Activated effector memory CD4-positive, alpha-beta T cell treated with Interleukin-2 at 50 U/mL for 16 hours (primary cell): ENCODE results near the gene ZBTB46.
"Not testable (repeated sequence)": the region's sequence is repeated elsewhere in the genome, so short reads cannot be mapped to it uniquely, and the experiment has no call there.

Source experiments
- DNase-seq: peaks from one replicate; pipeline ENCODE4 v3.0.0-alpha.2; 2020

The ZBTB46 gene

DNA sequence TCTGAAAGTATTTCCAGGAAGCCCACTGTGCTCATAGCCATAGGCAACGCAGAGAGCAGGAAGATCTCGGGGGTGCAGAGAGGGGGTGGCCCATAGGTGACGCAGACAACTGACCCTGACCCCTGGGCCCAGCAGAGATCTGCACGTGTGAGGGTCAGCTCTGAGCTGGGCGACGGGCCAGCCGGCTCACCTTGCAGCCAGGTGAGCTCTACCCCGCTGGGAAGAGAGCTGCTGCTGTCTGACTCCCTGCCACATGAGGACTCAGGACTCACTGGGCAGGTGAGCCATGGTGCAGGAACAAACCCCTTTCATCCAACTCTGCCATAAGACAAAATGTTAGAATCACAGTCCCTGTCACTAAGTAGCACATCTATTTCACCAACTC, 19.6 kb downstream of the ZBTB46 start:
- no peak for DNase-seq

DNA sequence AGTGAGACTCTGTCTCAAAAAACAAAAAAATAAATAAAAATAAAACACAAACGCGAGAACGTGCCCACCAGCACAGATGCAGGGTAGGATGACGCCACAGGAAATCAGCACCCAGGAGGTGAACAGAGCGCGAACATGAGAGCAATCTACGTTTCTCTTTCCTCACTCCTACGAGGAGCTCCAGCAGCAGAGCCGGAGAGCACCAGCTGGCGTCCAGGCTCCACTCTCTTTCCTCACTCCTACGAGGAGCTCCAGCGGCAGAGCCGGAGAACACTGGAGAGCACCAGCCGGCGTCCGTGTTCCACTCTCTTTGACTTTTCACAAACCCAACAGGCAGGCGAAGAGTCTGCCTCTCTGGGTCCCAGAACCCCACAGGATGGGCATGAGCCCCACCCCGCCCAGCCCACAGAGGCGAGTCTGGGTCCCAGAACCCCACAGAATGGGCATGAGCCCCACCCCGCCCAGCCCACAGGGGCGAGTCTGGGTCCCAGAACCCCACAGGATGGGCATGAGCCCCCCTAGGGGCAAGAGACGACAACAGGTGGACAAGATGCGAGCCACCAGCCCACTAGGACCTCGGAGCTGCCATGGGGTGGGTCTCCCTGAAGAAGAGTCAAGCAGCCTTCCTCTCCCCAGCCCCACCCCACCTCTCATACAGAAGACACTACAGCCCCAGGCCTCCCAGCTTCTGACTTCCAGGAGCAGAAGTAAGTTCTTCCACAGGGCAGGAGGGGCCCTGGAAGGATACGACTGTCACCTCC, 20.2 kb downstream of the ZBTB46 start:
- no peak for DNase-seq

GRCh38 chr20:63809856-63810255, 21.2 kb downstream of the ZBTB46 start:
- DNase-seq = no peak

- no peak for DNase-seq
Measured at GRCh38 chr20:63808964-63809674, 21.9 kb downstream of the ZBTB46 start.

DNA sequence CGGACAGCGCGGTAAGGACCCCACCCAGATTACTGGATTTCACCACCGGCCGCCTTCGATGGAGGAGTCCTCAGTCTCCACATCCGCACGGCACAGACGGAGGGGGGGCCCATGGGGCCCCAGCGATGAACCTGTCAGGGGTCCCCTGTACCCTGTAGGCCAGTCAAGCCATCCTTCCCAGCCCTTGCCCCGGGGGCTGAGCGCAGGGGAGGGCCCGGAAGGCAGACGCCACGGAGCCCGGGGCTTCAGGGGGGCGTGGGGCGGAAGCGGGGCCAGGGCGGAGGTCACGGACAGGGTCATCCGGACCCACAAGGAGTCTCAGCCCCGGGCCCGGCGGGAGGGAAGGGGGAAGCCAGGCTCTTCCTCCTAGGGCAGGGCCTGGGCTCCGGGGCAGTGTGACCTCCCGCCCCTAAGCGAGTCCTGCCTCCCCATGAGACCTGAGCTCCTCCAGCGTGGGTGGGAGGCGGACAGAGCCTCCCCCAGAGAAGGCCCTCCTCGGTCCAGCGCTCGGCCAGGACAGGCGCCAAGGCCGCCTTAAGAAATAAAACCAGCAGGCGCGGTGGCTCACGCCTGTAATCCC, 22.8 kb downstream of the ZBTB46 start:
- no peak for DNase-seq

GRCh38 chr20:63807654-63808053, 23.4 kb downstream of the ZBTB46 start:
- no peak for DNase-seq

DNA sequence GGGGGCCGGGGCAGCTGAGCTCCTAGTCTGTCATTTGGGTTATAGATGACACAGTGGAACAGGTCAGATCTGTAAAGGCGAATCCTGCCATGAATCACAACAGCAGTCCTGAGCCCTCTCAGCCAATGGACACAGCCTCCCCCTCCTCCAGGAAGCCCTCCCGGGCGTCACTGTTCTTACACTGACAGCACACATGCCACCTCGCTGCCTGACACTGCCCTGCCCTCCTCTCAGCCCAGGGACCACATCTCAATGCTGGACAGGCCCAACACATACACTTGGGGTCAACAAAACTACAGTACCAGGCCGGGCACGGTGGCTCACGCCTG, 26.8 kb downstream of the ZBTB46 start:
- no peak for DNase-seq

GRCh38 chr20:63802469-63803240, 28.4 kb downstream of the ZBTB46 start:
- DNase-seq = no peak

DNA sequence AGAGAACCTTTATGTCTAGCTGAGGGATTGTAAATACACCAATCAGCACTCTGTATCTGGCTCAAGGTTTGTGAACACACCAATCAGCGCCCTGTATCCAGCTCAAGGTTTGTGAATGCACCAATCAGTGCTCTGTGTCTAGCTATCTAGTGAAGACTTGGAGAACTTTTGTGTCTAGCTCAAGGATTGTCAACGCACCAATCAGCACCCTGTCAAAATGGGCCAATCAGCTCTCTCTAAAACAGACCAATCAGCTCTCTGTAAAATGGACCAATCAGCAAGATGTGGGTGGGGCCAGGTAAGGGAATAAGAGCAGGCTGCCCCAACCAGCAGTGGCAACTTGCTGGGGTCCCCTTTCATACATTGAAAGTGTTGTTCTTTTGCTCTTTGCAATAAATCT, 29.9 kb downstream of the ZBTB46 start:
- DNase-seq = not testable (repeated sequence)

GRCh38 chr20:63800411-63800810, 30.7 kb downstream of the ZBTB46 start:
- DNase-seq = not testable (repeated sequence)

- not testable (repeated sequence) for DNase-seq
Measured at GRCh38 chr20:63799127-63799526, 31.9 kb downstream of the ZBTB46 start.

DNA sequence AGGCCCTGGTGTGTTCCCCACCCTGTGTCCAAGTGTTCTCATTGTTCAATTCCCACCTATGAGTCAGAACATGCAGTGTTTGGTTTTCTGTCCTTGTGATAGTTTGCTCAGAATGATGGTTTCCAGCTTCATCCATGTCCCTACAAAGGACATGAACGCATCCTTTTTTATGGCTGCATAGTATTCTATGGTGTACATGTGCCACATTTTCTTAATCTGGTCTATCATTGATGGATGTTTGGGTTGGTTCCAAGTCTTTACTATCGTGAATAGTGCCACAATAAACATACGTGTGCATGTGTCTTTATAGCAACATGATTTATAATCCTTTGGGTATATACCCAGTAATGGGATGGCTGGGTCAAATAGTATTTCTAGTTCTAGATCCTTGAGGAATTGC, 33.9 kb downstream of the ZBTB46 start:
- not testable (repeated sequence) for DNase-seq

DNA sequence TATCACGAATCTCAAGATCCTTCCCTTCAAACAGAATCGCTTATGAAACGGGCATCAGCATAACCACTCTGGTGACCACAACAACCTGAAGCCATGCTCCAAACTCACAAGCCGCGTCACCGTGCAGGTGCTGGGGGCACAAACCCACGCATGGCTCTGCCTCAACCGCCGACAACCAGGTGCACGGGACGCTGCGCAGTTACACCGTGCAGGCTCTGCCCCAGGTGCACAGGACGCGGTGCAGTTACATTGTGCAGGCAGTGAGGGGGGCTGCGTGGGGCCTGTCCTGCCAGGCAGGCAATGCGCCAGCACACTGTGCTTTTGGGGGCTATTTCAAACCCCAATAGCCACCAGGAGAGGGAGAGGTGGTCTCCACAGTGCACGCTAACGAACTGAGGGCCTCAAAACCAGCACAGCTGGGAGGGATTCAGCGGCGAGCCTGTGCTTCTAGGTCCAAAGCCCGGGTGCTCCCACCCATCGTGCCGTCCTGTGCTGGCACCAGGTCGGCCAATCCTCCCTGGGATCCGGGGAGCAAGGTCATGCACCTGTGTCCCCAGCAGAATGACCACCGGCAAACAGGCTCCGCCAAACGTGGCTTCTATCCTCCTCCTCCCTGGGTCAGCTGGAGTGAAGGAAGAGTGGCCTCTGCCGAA, 35.8 kb downstream of the ZBTB46 start:
- DNase-seq = no peak

DNA sequence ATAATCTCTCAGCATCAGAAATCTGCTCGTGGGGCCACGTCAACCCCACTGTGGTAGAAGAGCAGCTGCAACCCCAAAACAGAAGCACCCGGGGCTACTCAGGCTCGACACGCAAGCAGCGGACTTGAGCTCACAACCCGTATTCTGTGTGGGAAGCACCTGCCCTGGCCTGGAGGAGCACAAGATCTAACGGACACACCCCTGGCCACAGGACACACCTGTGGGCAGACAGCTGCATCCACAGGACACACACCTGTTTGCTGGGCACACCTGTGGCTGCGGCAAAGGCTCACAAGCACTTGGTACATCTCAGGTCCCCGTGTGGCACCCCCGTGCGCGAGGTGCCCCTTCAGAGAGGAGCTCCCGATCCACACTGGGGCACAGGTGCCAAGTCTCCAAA, 36.5 kb downstream of the ZBTB46 start:
- no peak for DNase-seq

DNA sequence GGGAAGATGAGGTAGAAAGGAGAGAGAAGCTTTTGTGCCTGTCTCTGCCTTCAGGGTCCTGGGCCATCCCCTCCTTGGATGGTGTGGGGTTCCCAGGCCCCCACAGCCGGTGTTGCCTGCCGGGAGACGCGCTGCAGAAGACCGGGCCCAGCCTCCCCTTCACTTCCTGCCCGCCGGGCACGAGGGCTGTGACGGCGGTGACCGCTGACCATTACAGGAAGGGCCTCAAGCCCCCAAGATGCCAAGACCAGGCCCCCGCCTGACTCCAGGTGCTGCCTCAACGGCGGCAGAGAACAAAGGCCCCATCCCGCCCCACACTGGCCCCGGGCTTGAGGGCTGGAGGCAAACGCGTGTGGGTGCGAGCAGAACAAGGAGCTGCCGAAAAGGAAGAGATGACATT, 38.2 kb downstream of the ZBTB46 start:
- no peak for DNase-seq

DNA sequence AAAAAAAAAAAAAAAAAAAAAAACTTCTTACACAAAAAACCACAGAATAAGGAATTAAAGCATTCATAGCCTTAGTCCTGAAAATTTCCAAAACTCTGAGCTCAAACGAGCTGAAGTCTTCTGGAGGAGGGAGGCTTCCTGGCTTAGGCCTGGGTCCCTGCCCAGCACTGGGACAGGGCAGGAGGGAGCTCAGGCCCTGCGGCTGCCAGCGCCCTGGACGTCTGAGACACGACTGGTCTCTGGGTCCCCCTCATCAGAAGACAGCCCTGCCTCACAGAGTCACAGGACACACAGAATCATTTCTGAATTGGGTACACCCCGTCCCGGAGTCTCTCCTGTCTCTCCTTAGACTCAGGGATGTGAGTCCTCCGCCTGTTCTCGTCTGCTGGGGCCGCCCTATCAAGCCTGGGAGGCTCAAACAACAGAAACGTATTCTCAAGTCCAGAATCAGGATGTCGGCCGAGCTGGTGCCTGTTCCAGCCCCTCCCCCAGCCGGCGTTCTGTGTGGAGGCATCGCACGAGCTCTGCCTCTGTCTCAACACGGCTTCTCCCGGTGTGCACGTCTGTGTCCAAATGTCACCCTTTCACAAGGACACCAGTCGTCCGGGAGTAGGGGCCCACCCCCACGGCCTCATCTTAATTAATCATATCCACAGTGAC, 39.4 kb downstream of the ZBTB46 start:
- no peak for DNase-seq

DNA sequence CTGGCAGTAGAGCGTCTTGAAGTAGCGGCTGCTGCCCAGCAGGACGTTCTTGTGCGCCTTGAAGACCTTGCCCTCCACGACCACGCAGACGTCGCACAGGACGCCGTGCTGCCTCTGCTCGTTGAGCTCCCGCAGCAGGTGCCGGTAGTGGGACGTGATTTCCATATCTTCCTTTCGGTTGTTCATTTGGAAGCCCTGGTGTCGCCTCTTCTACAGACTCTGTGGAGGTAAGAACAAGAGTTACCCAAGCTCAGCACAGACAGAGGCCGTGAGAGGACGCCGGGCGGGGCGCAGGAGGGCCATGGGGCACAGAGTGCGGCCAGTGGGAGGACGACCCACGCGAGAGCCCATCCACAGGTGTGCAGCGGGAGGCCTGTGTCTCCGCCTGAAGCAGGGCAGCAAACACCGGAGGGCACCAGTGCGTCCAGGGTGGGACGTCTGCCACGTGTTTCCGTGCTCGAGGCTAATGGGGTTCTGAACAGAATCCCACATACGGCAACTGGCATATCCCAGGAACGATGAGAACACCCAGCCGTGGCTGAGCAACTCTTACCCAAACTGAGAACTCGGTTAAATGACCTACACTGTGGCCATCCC, 40.4 kb downstream of the ZBTB46 start:
- no peak for DNase-seq

DNA sequence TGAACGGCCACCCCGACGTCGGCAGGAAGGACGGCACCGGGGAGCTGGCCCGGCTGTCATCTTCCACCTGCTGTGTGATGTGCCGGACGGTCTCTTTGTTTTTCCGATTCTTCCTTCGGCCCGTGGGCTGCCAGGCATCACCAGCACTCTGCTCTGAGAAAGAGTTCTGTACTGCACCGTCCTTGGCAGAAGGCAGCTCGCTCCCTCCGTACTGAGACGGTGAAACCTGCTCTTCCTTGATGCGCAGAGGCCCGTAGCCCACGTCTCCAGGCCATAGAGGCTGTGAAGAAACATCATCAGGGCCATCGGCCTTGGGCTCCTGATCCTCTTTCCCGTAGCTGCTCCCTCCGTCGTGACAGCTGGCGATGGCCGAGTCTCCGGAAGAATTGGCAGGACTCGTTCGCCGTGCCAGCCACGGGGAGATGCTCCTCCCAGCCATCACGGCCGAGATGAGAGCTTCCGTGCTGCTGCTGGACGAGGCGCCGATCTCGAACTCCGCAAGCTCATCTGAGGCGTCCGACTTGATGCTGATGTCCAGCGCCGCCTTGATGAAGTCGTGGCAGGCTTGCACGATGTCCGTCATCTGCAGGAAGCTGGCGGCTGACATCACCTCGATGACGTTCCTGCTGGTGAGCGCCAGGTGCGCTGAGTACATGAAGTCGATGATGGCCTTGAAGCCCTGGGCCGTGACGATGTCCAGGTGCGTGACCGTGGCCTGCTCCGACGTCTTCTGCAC, 41.1 kb downstream of the ZBTB46 start:
- DNase-seq = no peak

- no peak for DNase-seq
Measured at GRCh38 chr20:63787749-63788148, 43.3 kb downstream of the ZBTB46 start.

GRCh38 chr20:63787302-63787701, 43.8 kb downstream of the ZBTB46 start:
- no peak for DNase-seq

GRCh38 chr20:63785691-63786131, 45.4 kb downstream of the ZBTB46 start:
- no peak for DNase-seq
